Stimulated activated CD4-positive, alpha-beta T cell treated with anti-CD3 and anti-CD28 coated beads, Interleukin-2, amount 100 ng/mL, for 24 hours (primary cell): Measurements from ENCODE around the gene FUT6.
A peak's percentile ranks its signal among the peaks of the same experiment; 100 is the strongest.

ENCODE experiments used
- DNase-seq, 2 donors: peaks; one replicate each; pipeline ENCODE4 v3.0.0-alpha.2; 2020

The FUT6 gene

GRCh38 chr19:5827891-5828660, 11.4 kb downstream of the FUT6 start:
- peak; percentile 95 to 97 for DNase-seq

- DNase-seq, result no peak
Observed at GRCh38 chr19:5827342-5827890, 12.1 kb downstream of the FUT6 start.

- DNase-seq, result no peak
Observed at GRCh38 chr19:5826531-5827341, 12.8 kb downstream of the FUT6 start.

GRCh38 chr19:5825178-5825577, 14.3 kb downstream of the FUT6 start:
- no peak for DNase-seq

GRCh38 chr19:5824751-5825150, 14.8 kb downstream of the FUT6 start:
- no peak for DNase-seq

GRCh38 chr19:5823579-5824281, 15.8 kb downstream of the FUT6 start:
- DNase-seq, result no peak

GRCh38 chr19:5822181-5822844, 17.2 kb downstream of the FUT6 start:
- no peak for DNase-seq

GRCh38 chr19:5821521-5822180, 17.9 kb downstream of the FUT6 start:
- DNase-seq, result no peak

- DNase-seq, result no peak
Observed at GRCh38 chr19:5820785-5821184, 18.7 kb downstream of the FUT6 start.

- DNase-seq, result no peak
Observed at GRCh38 chr19:5818594-5818993, 20.9 kb downstream of the FUT6 start.

- DNase-seq, result no peak
Observed at GRCh38 chr19:5817218-5817617, 22.3 kb downstream of the FUT6 start.

- no peak for DNase-seq
Observed at GRCh38 chr19:5814852-5815246, 24.7 kb downstream of the FUT6 start.

- DNase-seq, result no peak
Observed at GRCh38 chr19:5814123-5814851, 25.2 kb downstream of the FUT6 start.

GRCh38 chr19:5811117-5811516, 28.4 kb downstream of the FUT6 start:
- DNase-seq, result no peak

GRCh38 chr19:5809469-5809868, 30.0 kb downstream of the FUT6 start:
- no peak for DNase-seq

GRCh38 chr19:5809053-5809452, 30.4 kb downstream of the FUT6 start:
- DNase-seq, result no peak

GRCh38 chr19:5808120-5808816, 31.2 kb downstream of the FUT6 start:
- no peak for DNase-seq

- DNase-seq, result no peak
Observed at GRCh38 chr19:5806905-5807304, 32.6 kb downstream of the FUT6 start.

- DNase-seq, result no peak
Observed at GRCh38 chr19:5806133-5806489, 33.4 kb downstream of the FUT6 start.

- DNase-seq, result peak; percentile 70 to 73
Observed at GRCh38 chr19:5805462-5806132, 33.9 kb downstream of the FUT6 start.
